Left kidney (tissue), 2 donors: ENCODE data around the gene MFF. TPM values are rescaled to one million over a fixed set of nuclear protein-coding genes. Genes with fewer than 3 reads are reported as not detected.

Experiments
- DNase-seq: peaks from one replicate; pipeline ENCODE4 v3.0.0-alpha.2; 2013
- polyA plus RNA-seq: library from polyadenylated mRNA; unstranded; fragments of 120-200 nt; gene quantifications from one replicate; pipeline ENCODE4 v1.2.1, GENCODE V29; 2013; ENCODE audit not compliant: insufficient read length

The MFF gene
- polyA plus RNA-seq, 1 donor = 156 TPM

DNA sequence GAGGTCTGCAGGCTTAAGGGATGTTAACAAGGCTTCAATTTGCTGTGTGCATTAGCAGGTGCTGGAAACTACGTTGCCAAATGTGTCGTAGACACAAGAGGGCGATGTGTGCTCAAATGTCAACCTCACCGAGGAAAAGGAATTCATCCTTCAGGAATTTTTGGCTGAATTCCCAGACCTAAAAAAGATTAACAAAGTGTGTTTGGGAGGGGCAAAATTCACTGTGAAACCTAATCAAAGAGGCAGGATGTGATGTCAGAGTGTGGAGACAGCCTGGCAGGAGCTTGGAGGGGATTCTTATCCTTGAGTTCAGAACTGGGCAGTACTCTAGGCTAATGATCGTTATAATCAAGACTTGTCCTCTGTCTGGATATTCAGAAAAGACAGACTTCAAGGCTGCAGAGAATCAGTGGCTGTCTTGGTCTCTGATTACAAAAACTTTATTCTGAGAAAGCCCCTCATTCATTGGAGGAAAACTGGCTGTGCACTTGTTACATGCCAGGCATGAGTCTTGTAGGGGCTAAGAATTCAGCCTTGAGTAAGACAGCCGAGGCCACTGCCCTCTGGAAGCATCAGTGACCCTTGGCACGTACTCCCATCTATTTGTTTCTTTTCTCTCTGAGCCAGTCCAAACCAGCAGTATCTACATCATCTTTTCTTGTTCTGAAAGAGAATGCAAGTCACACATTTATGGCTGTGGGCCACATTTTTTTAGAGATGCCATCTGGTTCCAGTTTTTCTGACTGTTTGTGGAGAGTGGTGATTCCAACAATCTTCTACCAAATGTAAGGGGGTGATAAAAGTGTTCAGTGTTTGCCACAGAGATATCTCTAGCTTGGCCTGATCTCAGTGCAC is 81.4 kb downstream of the MFF start:
- peak; percentile 97 for DNase-seq

Other genes with a start within 250 kb of the MFF start
- gene COL4A4, start 161.0 kb upstream of the MFF start, polyA plus RNA-seq = 48.6 TPM
- gene COL4A3, start 160.6 kb upstream of the MFF start, polyA plus RNA-seq = 79.8 TPM
- gene TM4SF20, start 54.1 kb downstream of the MFF start, polyA plus RNA-seq = 0.27 TPM
- gene SCYGR1, start 62.7 kb downstream of the MFF start, polyA plus RNA-seq = not detected
- gene AGFG1, start 146.9 kb downstream of the MFF start, polyA plus RNA-seq = 83.1 TPM